ENCODE data around the gene OXER1.

GRCh38 chr2:42741140-42741539, 22.8 kb downstream of the OXER1 start:
- TF ChIP-seq CTCF (IDR thresholded peaks at IDR 0.05; ENCODE audit: low read depth, low read length, missing input control) = no peak
- no peak for TF ChIP-seq EGR1 (IDR thresholded peaks at IDR 0.05; ENCODE audit: low read depth in 2 of 2)
- TF ChIP-seq FOXA1 (IDR thresholded peaks at IDR 0.05) = no peak

Data from liver (tissue), 3 donors.